K562 (cell line): Measurements from ENCODE around the gene POLD2. TPM values are rescaled to one million over a fixed set of nuclear protein-coding genes. Genes with fewer than 3 reads are reported as not detected.

Source experiments
- ATAC-seq: fragments of 200-7000 bp; cut with Tn5 transposase; 3 replicates; pipeline ENCODE4 v1.9.1; 2020; ENCODE audit warnings: moderate library complexity
- BruUV-seq: library from RNA; stranded (reverse); fragments of 400-500 nt; replicated peaks from 2 replicates; lab custom pipeline; 2021; lab: Mats Ljungman, UMichigan
- CTCF ChIA-PET: fragments of 300-600 bp; formaldehyde crosslinking; extraction: SDS; loops from one replicate; lab custom pipeline; 2021; ENCODE audit warnings: low intra/inter-chr PET ratio; lab: Yijun Ruan, JAX
- POLR2A ChIA-PET: fragments of 300-600, 350-650 bp; sonication (Branson Sonifier 250); formaldehyde crosslinking; extraction: SDS; loops from one replicate; lab custom pipeline; 2021; ENCODE audit warnings: antibody characterized with exemption, inconsistent platforms; lab: Yijun Ruan, JAX
- DNase-seq, 4 experiments: peaks; one replicate each; pipeline versions ENCODE4 v3.0.0 to v3.0.0-alpha.2; 2011 to 2018; ENCODE audit warnings: low spot score in 3 of 4, mixed read lengths in 3 of 4; ENCODE audit errors: extremely low read depth in 1 of 4
- FAIRE-seq: peaks from 2 replicates; lab custom pipeline; 2011; peaks lifted over from hg19 to GRCh38; lab: Jason Lieb, UNC
- H2AFZ ChIP-seq: 2 replicates; pipeline ENCODE4 v1.6.0; 2011; ENCODE audit warnings: low read depth, low read length, control low read depth, inconsistent platforms
- H3K27ac ChIP-seq: fragments of 200-600 bp; 3 replicates; pipeline ENCODE4 v1.8.0; 2011; ENCODE audit warnings: low read depth, mild to moderate bottlenecking, control low read depth, inconsistent platforms, low read length, moderate library complexity, mixed read lengths; ENCODE audit errors: extremely low read depth
- H3K27me3 ChIP-seq, 2 experiments: fragments of 300-600 bp in 1 of 2; 2 replicates in 1 of 2; 3 replicates in 1 of 2; pipeline versions ENCODE4 v1.6.0 to v1.8.0; 2011; ENCODE audit warnings: inconsistent platforms in 2 of 2, low read length in 2 of 2, mild to moderate bottlenecking in 1 of 2, mixed read lengths in 1 of 2, moderate library complexity in 1 of 2; ENCODE audit not compliant: control insufficient read depth in 2 of 2, insufficient read depth in 2 of 2
- H3K36me3 ChIP-seq: fragments of 300-600 bp; 3 replicates; pipeline ENCODE4 v1.8.0; 2011; ENCODE audit warnings: mild to moderate bottlenecking, low read length, inconsistent platforms; ENCODE audit not compliant: control insufficient read depth, insufficient read depth
- H3K4me1 ChIP-seq, 2 experiments: fragments of 200-600 bp in 1 of 2; replicated peaks in 1 of 2; 2 replicates in 1 of 2; 3 replicates in 1 of 2; pipeline versions ENCODE4 v1.5.1 to v1.8.0; 2011; ENCODE audit warnings: inconsistent platforms in 2 of 2, low read length in 2 of 2, mild to moderate bottlenecking in 1 of 2, mixed read lengths in 1 of 2, moderate library complexity in 1 of 2; ENCODE audit not compliant: control insufficient read depth in 2 of 2, insufficient read depth in 2 of 2
- H3K4me2 ChIP-seq: 2 replicates; pipeline ENCODE4 v1.6.1; 2011; ENCODE audit warnings: low read length, control low read depth, inconsistent platforms, mixed read lengths; ENCODE audit not compliant: insufficient read depth
- H3K4me3 ChIP-seq: fragments of 200-600 bp; sonication (generic), shearing (Covaris generic); 2 replicates; pipeline ENCODE4 v1.5.1; 2016; ENCODE audit warnings: control low read depth, inconsistent platforms
- H3K79me2 ChIP-seq: fragments of 200-600 bp; 3 replicates; pipeline ENCODE4 v1.8.0; 2011; ENCODE audit warnings: low read length, inconsistent platforms; ENCODE audit not compliant: control insufficient read depth, insufficient read depth
- H3K9ac ChIP-seq, 2 experiments: 2 replicates each; pipeline versions ENCODE4 v1.6.0 to v1.6.1; 2011; ENCODE audit warnings: low read depth in 2 of 2, low read length in 2 of 2, control low read depth in 1 of 2, inconsistent platforms in 1 of 2, mild to moderate bottlenecking in 1 of 2, mixed read lengths in 1 of 2; ENCODE audit not compliant: insufficient read depth in 1 of 2
- H3K9me1 ChIP-seq: one replicate; pipeline ENCODE4 v1.6.0; 2011; ENCODE audit warnings: inconsistent platforms, mild to moderate bottlenecking, low read length, moderate library complexity; ENCODE audit not compliant: control insufficient read depth, insufficient read depth
- H3K9me3 ChIP-seq: replicated peaks from 2 replicates; pipeline ENCODE4 v1.5.1; 2011; ENCODE audit warnings: low read depth, low read length, inconsistent platforms; ENCODE audit not compliant: control insufficient read depth, insufficient read depth
- H4K20me1 ChIP-seq: replicated peaks from 2 replicates; pipeline ENCODE4 v1.6.1; 2011; ENCODE audit warnings: low read length, inconsistent platforms, mixed read lengths; ENCODE audit not compliant: control insufficient read depth, insufficient read depth
- BHLHE40 ChIP-seq: IDR thresholded peaks from 2 replicates; pipeline ENCODE4 v1.6.1; 2011; ENCODE audit warnings: low read length, improper control_type of control experiment
- BRCA1 ChIP-seq, 2 experiments: fragments of 450-650 bp in 1 of 2; sonication (generic) in 1 of 2; formaldehyde crosslinking in 1 of 2; IDR thresholded peaks; 2 replicates each; pipeline versions ENCODE4 v1.5.0 to v1.6.1; 2017 to 2020; ENCODE audit warnings: mild to moderate bottlenecking in 1 of 2, missing genetic modification reagents in 1 of 2
- CBFB ChIP-seq: sonication (generic); formaldehyde crosslinking; IDR thresholded peaks from 2 replicates; pipeline ENCODE4 v1.4.0; 2020; ENCODE audit warnings: mild to moderate bottlenecking, missing genetic modification reagents
- CREB3L1 ChIP-seq: fragments of 450-650 bp; IDR thresholded peaks from 2 replicates; pipeline ENCODE4 v1.6.1; 2014; ENCODE audit warnings: low read depth, mild to moderate bottlenecking, moderate library complexity, borderline replicate concordance
- HDAC2 ChIP-seq: fragments of 450-650 bp; IDR thresholded peaks from 2 replicates; pipeline ENCODE4 v1.6.1; 2016; ENCODE audit warnings: mild to moderate bottlenecking
- HNRNPUL1 ChIP-seq: fragments of 200-400 bp; formaldehyde crosslinking; IDR thresholded peaks from 2 replicates; pipeline ENCODE4 v1.6.1; 2017; ENCODE audit warnings: low read length
- IRF2 ChIP-seq: sonication (generic); formaldehyde crosslinking; IDR thresholded peaks from 2 replicates; pipeline ENCODE4 v1.8.1; 2022; ENCODE audit warnings: mild to moderate bottlenecking, missing genetic modification reagents
- IRF9 ChIP-seq: fragments of 450-650 bp; IDR thresholded peaks from 2 replicates; pipeline ENCODE4 v1.6.1; 2016; ENCODE audit warnings: missing biosample characterization, missing genetic modification characterization
- MECOM ChIP-seq: fragments of 250-450 bp; sonication (Bioruptor Pico); IDR thresholded peaks from 2 replicates; pipeline ENCODE4 v1.8.0; 2022; ENCODE audit warnings: inconsistent platforms
- NR3C1 ChIP-seq: sonication (generic); formaldehyde crosslinking; IDR thresholded peaks from 2 replicates; pipeline ENCODE4 v1.8.1; 2022; ENCODE audit warnings: missing genetic modification reagents
- SREBF2 ChIP-seq: sonication (generic); formaldehyde crosslinking; IDR thresholded peaks from 2 replicates; pipeline ENCODE4 v1.4.0; 2020; ENCODE audit warnings: mild to moderate bottlenecking, missing genetic modification reagents
- TAF15 ChIP-seq: fragments of 200-400 bp; formaldehyde crosslinking; IDR thresholded peaks from 2 replicates; pipeline ENCODE4 v1.6.1; 2017; ENCODE audit warnings: mild to moderate bottlenecking, low read depth, low read length, moderate library complexity
- THRAP3 ChIP-seq: fragments of 450-650 bp; IDR thresholded peaks from 2 replicates; pipeline ENCODE4 v1.6.1; 2016; ENCODE audit warnings: mild to moderate bottlenecking, inconsistent platforms, borderline replicate concordance
- ZBTB7A ChIP-seq: IDR thresholded peaks from 2 replicates; pipeline ENCODE4 v1.6.1; 2011; ENCODE audit warnings: low read depth, mild to moderate bottlenecking, low read length, moderate library complexity, borderline replicate concordance; ENCODE audit not compliant: control insufficient read depth
- ZC3H8 ChIP-seq: fragments of 450-650 bp; IDR thresholded peaks from 2 replicates; pipeline ENCODE4 v1.6.1; 2017
- ZNF121 ChIP-seq: sonication (generic); formaldehyde crosslinking; conservative IDR thresholded peaks from 2 replicates; pipeline ENCODE4 v1.8.0; 2022; ENCODE audit warnings: missing genetic modification reagents
- WGBS: fragments of 100-300 bp; shearing (Covaris generic); methylation state at CpG from one replicate; pipeline ENCODE4 v1.1.6; 2016; ENCODE audit warnings: low coverage, mixed read lengths; ENCODE audit not compliant: insufficient coverage; ENCODE audit errors: missing lambda C conversion rate; 5-methylcytosine and 5-hydroxymethylcytosine counted together
- in situ Hi-C: fragments of 300-500 bp; cut with MboI; formaldehyde crosslinking; loops from 4 replicates; pipeline ENCODE4 v1.15.0; 2018; ENCODE audit warnings: inconsistent platforms, mixed read lengths
- intact Hi-C: fragments of 100-400 bp; cut with micrococcal nuclease; formaldehyde crosslinking; loops from 2 replicates; pipeline ENCODE4 v1.14.2; 2022
- polyA plus RNA-seq, 8 experiments: library from polyadenylated mRNA; depleted of rRNA in 4 of 8; stranded (reverse) in 5 of 8; unstranded in 3 of 8; fragments of >200 nt; fragmentation: Nextera tagmentation in 2 of 8; fragmentation: Illumina TruSeq in 1 of 8; extraction: Ambion mirVana in 2 of 8; extraction: Trizol in 1 of 8; gene quantifications; 2 replicates each; pipeline versions ENCODE4 v1.2.1 to v1.2.3, GENCODE V29; 2011 to 2014; ENCODE audit warnings: inconsistent platforms in 1 of 8, missing spikeins in 1 of 8
- total RNA-seq, 7 experiments: library from RNA; depleted of rRNA in 6 of 7; stranded (reverse); fragments of >200 nt in 6 of 7; fragmentation: Illumina TruSeq in 2 of 7; extraction: Trizol in 2 of 7; gene quantifications; 2 replicates each; pipeline versions ENCODE4 v1.2.1 to v1.2.3, GENCODE V29; 2011 to 2021; ENCODE audit warnings: low replicate concordance in 1 of 7

Gene POLD2
- total and polyA plus RNA-seq, 9 of the 15 experiments (the other 6 are each of a cell fraction or from before 2014, with no cell fraction given), result 29.7 to 259 (median 225) TPM

GRCh38 chr7:44161371-44161770 is 38.0 kb upstream of the POLD2 start:
- 21% methylated on average over 2 of the region's 2 CpGs for WGBS
- TF ChIP-seq SREBF2 (CRISPR knock-in tag), result no peak
- no peak for TF ChIP-seq IRF2 (CRISPR knock-in tag)
- TF ChIP-seq THRAP3, result no peak
- no peak for TF ChIP-seq MECOM
- TF ChIP-seq ZNF121 (CRISPR knock-in tag), result no peak
- no peak for TF ChIP-seq BRCA1 (IDR thresholded peaks at IDR 0.05)
- no peak for TF ChIP-seq BRCA1 (CRISPR knock-in tag; IDR thresholded peaks at IDR 0.05)
- no peak for TF ChIP-seq CREB3L1
- TF ChIP-seq HDAC2, result no peak
- no peak for TF ChIP-seq BHLHE40
- no peak for TF ChIP-seq HNRNPUL1
- no peak for TF ChIP-seq TAF15
- no peak for TF ChIP-seq ZBTB7A
- no peak for TF ChIP-seq NR3C1 (CRISPR knock-in tag)
- TF ChIP-seq IRF9 (tag), result no peak
- TF ChIP-seq ZC3H8, result no peak
- TF ChIP-seq CBFB (CRISPR knock-in tag), result no peak
- no peaks in the 10 kb centered on the region for H3K79me2 ChIP-seq
- H3K36me3 ChIP-seq, result no peaks in the 10 kb centered on the region
- no peak overlapping the region for H3K4me3 ChIP-seq
- H3K4me2 ChIP-seq, result no peak overlapping the region
- peaks cover 3 to 12% of the 10 kb centered on the region in 2 experiments; a peak in 3 of 5 replicates for H3K27me3 ChIP-seq
- H2AFZ ChIP-seq, result no peak overlapping the region
- intact Hi-C loops (no loop called here), in situ Hi-C loops (no loop called here)
- CTCF ChIA-PET, result no interaction called here
- FAIRE-seq (peak; percentile 35), DNase-seq (no peak), ATAC-seq (no peak)
- no TSS peak for BruUV-seq
- H3K9me1 ChIP-seq, result no peaks in the 10 kb centered on the region
- H3K9me3 ChIP-seq, result no peaks in the 10 kb centered on the region
- POLR2A ChIA-PET, result interaction anchor here (0.9 kb wide), 1 partner anchor 14 kb away, joined by 3 read pairs; no protein-coding TSS in a partner anchor
- H4K20me1 ChIP-seq, result no peaks in the 10 kb centered on the region; the same call in 1 of the 2 replicates
- H3K27ac ChIP-seq, result no peak overlapping the region
- no peak overlapping the region for H3K9ac ChIP-seq
- peaks cover 0 to 19% of the 10 kb centered on the region in 2 experiments; a peak in 3 of 5 replicates for H3K4me1 ChIP-seq
